GM12891 (cell line): Measurements from ENCODE around the gene FNDC3B.

ENCODE experiments used
- POLR2A ChIP-seq: IDR thresholded peaks from 2 replicates; pipeline ENCODE4 v1.6.1; 2011; ENCODE audit warnings: low read depth, low read length, control low read depth
- POLR2AphosphoS5 ChIP-seq: IDR thresholded peaks from 2 replicates; pipeline ENCODE4 v1.6.1; 2011; ENCODE audit warnings: low read depth, low read length, control low read depth
- TAF1 ChIP-seq: IDR thresholded peaks from 2 replicates; pipeline ENCODE4 v1.6.1; 2011; ENCODE audit warnings: low read depth, low read length, control low read depth

GRCh38 chr3:172164620-172165362, 125.4 kb downstream of the FNDC3B start:
- TF ChIP-seq POLR2A (no peak), POLR2AphosphoS5 (no peak), TAF1 (no peak)
